Gastroesophageal sphincter (tissue), 3 donors: ENCODE results near the gene TTC9B.

Experiments
- CTCF ChIP-seq, 4 experiments: fragments of 200-600 bp in 2 of 4; fragments of 450-650 bp in 2 of 4; sonication (generic) in 1 of 4; IDR thresholded peaks; one replicate each; pipeline ENCODE4 v1.5.1; 2017 to 2019; ENCODE audit warnings: antibody characterized with exemption in 4 of 4, mild to moderate bottlenecking in 2 of 4, moderate library complexity in 2 of 4
- EP300 ChIP-seq: sonication (generic); formaldehyde crosslinking; IDR thresholded peaks from one replicate; pipeline ENCODE4 v1.6.1; 2017; ENCODE audit warnings: antibody characterized with exemption, mild to moderate bottlenecking
- POLR2AphosphoS5 ChIP-seq: sonication (generic); formaldehyde crosslinking; IDR thresholded peaks from one replicate; pipeline ENCODE4 v1.6.1; 2017; ENCODE audit warnings: antibody characterized with exemption

- TF ChIP-seq POLR2AphosphoS5, result no peak
- TF ChIP-seq CTCF (IDR thresholded peaks at IDR 0.05), result no peak
- no peak for TF ChIP-seq EP300
These were observed 44.1 kb downstream of the TTC9B start for GRCh38 chr19:40174092-40174491.
